ENCODE results near the gene MED17.
A peak's percentile ranks its signal among the peaks of the same experiment; 100 is the strongest.
"Not testable (repeated sequence)": the region's sequence is repeated elsewhere in the genome, so short reads cannot be mapped to it uniquely, and the experiment has no call there.

MED17 gene

DNA sequence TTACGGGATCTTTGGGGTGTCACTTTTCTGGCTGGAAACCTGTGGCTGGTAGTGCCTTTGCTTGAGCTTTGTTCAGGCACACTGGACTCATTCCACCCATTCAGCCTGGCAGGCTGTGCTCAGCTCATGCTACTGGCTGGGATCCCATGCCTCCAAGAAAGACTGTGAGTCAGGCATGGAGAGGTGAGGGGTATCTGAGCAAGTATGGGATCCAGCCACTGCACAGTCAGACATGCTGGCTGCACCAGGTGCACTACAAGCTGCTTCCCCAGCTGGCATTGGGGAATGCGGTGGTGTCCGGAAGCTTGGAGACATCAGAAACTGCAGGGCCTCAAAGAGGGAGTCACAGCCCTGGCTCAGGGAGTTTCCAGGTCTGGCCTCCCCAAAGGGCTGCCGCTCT is 12.0 kb upstream of the MED17 start:
- no peak for DNase-seq
- TF ChIP-seq POLR2A (IDR thresholded peaks at IDR 0.05; ENCODE audit: low read length) = no peak
- TF ChIP-seq GATA1 (IDR thresholded peaks at IDR 0.05; ENCODE audit: low read depth, low read length) = no peak

DNA sequence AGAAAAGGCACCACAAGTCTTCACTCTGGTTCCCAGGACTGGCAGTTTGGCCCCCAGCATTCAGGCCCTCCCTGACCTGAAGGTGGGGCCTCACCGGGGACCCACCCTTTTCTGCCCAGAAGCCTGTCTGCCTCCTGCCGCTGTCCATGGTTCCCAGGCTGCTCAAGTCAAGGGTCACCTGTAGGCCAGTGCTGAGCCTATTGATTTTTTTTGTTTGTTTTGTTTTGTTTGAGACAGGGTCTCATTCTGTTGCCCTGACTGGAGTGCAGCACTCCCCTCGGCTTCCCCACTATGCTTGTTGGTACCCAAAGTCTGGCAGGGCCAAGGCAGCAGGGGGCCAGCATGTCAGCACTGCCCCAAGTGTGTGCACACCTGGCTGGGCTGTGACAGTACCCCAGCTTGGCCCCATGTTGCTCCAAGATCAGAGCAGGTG is 11.0 kb upstream of the MED17 start:
- no peak for TF ChIP-seq POLR2A (IDR thresholded peaks at IDR 0.05; ENCODE audit: low read length)
- TF ChIP-seq GATA1 (IDR thresholded peaks at IDR 0.05; ENCODE audit: low read depth, low read length) = no peak
- peak in 1 of 2 experiments; percentile 7 for DNase-seq

DNA sequence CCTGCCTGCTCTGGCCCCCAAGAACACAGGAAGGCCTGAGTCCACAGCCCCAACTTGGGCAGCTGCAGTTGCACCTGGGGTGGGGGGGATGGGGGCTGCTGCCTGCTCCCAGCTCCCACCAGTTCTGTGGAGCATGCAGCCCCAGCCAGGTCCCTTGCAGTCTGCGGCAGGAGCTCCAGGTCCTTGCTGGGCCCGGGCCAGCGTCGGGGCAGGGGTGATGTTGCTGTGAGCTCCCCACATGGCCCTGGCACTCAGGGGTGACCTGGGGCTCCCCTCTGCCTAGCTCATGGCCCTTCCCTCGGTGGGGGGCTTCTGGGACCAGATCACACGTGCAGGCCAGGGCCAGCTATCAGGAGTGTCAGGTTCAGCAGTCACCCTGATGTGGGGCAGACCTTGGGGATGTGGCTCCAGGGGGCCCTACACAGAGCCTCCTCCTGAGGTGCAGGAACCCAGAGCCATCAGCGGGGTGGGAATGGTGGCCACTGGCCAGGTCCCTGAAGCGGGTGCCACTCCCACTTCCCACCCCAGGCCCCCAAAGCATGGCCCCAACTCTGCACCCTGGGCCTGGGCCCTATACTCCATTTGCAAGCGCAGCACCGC is 10.4 kb upstream of the MED17 start:
- no peak for DNase-seq
- TF ChIP-seq POLR2A (IDR thresholded peaks at IDR 0.05; ENCODE audit: low read length) (no peak), GATA1 (IDR thresholded peaks at IDR 0.05; ENCODE audit: low read depth, low read length) (no peak)

DNA sequence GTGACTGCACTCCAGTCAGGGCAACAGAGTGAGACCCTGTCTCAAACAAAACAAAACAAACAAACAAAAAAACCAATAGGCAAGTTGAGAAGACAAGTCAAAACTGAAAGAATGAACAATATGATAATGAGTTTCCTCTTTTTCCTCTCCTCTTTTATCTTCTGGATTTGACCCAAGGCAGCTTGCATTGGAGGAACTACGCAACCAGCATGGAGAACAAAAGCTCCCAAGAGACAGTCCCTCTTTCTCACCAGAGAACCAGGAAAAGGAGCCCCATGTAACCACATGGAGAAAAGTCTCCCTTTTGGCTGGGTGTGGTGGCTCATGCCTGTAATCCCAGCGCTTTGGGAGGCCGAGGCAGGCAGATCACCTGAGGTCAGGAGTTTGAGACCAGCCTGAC is 9.5 kb upstream of the MED17 start:
- DNase-seq = not testable (repeated sequence)

DNA sequence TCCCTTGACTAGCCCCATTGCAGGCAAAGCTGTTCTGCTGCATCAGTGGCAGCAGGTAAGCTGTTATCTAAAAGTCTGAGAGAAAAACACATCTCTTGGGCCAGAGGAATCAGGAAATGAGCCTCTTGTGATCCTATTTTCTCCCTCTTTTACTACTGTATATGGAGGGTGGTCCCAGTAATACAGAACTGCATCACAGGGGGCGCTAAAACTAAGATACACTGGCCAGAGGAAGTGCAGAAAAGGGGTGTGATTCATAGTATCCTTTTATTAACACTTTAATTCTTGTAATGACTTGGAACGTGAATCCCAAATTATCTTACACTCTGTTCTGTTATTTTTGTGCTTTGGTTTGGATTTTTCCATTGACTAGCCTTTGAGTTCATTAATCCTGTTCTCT is 8.8 kb upstream of the MED17 start:
- TF ChIP-seq GATA1 (IDR thresholded peaks at IDR 0.05; ENCODE audit: low read depth, low read length) = no peak
- no peak for TF ChIP-seq POLR2A (IDR thresholded peaks at IDR 0.05; ENCODE audit: low read length)
- peak; percentile 20 to 33 for DNase-seq

DNA sequence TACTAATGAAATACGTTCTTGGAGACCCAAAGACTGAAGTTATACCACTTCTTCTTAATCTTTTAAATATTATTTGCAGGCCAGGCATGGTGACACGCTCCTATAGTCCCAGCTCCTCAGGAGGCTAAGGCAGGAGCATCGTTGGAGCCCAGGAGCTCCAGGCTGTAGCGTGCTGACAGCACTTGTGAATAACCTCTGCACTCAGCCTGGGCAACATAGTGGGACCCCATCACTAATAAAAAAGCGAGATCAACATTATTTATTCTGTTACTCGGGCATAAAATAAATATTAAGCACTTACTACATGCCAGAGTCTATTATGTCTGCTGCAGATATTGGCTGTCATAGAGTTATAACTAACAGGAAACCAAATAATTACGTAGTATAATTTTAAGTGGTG is 720 bp upstream of the MED17 start:
- TF ChIP-seq GATA1 (IDR thresholded peaks at IDR 0.05; ENCODE audit: low read depth, low read length) (no peak), POLR2A (IDR thresholded peaks at IDR 0.05; ENCODE audit: low read length) (no peak)
- no peak for DNase-seq

DNA sequence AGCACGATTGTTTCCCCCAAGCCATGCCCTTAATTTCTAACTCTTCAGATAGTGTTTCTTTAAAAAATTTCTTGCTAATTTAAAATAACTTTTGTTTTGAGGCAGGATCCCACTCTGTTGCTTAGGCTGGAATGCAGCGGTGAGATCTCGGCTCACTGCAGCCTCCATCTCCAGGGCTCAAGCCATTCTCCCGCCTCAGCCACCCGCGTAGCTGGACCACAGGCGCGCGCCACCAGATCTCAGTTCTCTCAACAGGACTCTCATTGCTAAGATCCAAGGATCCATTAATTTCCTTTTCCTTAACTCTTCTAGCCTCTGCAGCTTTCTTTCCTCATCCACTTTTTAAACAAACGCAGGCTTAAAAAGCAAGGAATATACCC is 327 bp upstream of the MED17 start:
- no peak for DNase-seq

DNA sequence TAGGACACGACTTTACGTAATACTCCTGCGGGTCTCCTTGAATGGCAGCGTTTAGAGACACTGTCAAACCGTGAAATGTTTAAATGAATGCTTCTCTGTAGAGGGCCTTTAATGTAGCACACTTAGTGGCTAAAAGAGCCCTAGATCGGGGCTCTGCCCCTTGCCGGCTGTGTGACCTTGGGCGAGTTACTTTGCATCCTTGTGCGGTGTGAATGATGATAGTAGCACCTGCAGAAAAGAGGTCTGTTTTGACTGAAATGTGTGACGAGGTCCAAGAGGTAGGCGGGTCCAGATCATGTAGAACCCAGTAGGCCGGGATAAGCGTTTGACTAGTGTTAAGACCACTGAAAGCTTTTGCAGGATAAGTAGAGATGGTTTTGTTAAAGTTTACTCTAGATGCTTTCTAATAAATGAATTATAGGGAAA is 866 bp downstream of the MED17 start:
- peak; percentile 58 to 70 for DNase-seq
- TF ChIP-seq POLR2A (IDR thresholded peaks at IDR 0.05; ENCODE audit: low read length) (no peak), GATA1 (IDR thresholded peaks at IDR 0.05; ENCODE audit: low read depth, low read length) (no peak)

More for the DNA sequence above, 327 bp upstream of the MED17 start:
- TF ChIP-seq POLR2A (IDR thresholded peaks at IDR 0.05; ENCODE audit: low read length) (no peak), GATA1 (IDR thresholded peaks at IDR 0.05; ENCODE audit: low read depth, low read length) (no peak)

DNA sequence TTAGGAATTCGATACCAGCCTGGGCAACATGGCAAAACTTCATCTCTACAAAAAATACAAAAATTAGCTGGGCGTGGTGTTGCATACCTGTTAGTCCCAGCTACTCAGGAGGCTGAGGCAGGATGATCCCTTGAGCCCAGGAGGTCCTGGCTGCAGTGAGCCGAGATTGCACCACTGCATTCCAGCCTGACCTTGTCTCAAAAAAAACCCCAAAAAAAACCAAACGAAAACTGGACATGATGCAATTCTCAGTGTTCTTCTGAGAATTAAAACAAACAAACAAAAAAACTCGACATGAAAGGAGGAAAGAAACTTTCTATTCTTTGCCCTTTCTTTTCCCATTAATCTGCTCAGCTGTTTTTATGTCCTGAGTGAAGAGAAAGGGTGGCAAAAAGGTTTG is 7.4 kb downstream of the MED17 start:
- DNase-seq = no peak

DNA sequence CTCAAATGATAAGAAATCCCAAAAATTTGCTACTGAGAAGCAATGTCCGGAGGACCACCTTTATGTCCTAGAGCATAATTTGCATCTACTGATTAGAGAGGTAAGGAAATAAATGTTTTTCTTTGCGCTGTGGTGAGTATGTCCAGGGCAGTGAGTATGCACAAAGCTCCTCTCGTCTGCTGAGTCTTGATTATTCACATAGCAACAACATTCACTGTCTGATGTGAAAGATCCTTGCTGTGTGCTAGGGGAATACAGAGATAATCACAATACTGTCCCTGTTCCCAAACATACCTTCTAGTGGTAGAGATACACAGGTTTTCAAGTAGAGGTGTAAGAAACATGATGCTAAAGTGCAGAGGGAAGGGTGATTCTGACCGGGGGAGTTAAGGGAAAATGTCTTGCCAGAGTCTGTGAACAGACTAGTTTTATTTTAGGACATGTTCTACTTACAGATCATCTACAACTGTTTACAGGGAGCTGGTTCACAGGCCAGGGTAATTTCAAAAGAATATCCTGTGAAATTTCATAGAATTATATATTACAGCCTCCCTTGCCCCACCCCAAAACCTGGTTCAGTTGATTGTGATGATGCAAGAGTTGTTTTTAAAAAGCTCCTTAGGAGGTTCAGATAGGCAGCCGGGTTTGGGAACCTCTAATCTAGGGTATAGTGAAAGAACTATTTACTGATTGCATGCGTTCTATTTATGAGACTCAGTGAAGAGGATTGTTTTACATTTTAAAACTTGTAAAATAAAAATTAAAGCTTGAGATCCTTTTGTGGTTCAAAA is 12.6 kb downstream of the MED17 start:
- TF ChIP-seq POLR2A (IDR thresholded peaks at IDR 0.05; ENCODE audit: low read length) = no peak
- no peak for TF ChIP-seq GATA1 (IDR thresholded peaks at IDR 0.05; ENCODE audit: low read depth, low read length)
- DNase-seq = peak; percentile 82 to 86

More for the DNA sequence above, 7.4 kb downstream of the MED17 start:
- TF ChIP-seq GATA1 (IDR thresholded peaks at IDR 0.05; ENCODE audit: low read depth, low read length) (no peak), POLR2A (IDR thresholded peaks at IDR 0.05; ENCODE audit: low read length) (no peak)

DNA sequence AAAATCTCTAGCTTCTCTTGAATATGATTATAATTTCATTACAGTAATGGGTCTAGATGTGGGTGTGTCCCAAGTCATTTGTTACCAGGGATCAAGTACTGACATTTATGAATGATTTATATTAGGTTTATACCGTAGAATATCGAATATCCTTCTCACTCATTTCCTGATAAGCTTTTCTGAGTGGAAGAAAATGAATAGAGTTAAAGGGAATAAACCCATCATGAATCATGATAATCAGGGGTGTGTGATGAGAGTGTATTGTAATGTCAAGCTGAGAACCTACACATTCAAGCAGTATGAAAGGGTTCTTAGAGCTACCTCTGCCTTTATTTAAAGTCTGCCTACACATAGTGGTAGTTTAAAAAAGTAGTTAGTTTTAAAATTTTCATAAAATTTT is 17.3 kb downstream of the MED17 start:
- TF ChIP-seq POLR2A (IDR thresholded peaks at IDR 0.05; ENCODE audit: low read length) (no peak), GATA1 (IDR thresholded peaks at IDR 0.05; ENCODE audit: low read depth, low read length) (no peak)
- DNase-seq = no peak

DNA sequence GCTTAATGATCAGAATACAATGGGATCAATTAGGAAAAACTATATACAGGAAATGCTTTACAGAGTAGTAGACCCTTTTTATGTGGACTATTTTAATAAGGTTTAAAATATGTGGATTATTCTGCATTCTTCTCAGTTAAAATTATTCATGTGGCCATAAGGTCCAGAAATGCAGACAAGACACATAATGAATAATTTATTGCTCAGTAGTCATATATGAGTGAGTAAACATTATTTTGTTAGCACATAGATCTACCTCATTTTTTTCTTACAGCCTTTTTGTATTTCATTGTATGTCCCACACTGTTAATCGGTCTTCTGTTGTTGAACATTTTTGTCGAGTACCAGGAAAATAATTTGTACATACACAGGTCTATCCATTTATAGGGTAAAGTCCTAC is 20.8 kb downstream of the MED17 start:
- DNase-seq = no peak
- TF ChIP-seq GATA1 (IDR thresholded peaks at IDR 0.05; ENCODE audit: low read depth, low read length) (no peak), POLR2A (IDR thresholded peaks at IDR 0.05; ENCODE audit: low read length) (no peak)

DNA sequence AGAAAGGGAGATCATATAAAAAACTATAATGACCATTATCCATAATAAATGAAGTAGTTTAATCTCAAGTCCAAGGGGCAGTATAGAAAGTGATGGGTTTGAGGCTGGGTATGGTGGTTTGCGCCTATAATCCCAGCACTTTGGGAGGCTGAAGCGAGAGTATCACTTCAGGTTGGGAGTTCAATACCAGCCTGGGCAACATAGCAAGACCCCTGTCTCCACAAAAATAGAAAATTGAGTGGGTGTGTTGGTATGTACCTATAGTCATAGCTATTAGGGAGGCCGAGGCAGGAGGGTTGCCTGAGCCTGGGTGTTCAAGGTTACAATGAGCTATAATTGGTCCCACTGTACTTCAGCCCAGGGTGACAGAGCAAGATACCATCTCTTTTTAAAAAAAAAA is 23.9 kb downstream of the MED17 start:
- no peak for DNase-seq
- TF ChIP-seq POLR2A (IDR thresholded peaks at IDR 0.05; ENCODE audit: low read length) = no peak
- no peak for TF ChIP-seq GATA1 (IDR thresholded peaks at IDR 0.05; ENCODE audit: low read depth, low read length)

DNA sequence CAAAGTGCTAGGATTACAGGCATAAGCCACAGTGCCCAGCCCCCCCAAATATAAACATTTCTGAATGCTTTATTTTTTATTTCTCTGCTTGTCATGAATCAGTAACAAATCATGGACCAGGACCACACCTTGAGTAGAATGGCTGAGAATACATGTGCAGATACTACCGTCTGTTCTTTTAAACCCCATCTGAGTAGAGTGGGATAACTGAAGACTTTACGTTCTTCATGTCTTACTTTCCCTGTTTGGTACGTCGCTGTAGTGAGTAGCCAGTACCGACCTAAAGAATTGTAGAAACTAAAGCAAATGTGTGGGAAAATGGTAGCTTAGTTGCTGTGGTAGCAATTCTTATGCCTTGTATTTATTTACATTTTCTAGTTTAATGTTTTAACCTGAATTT is 29.9 kb downstream of the MED17 start:
- TF ChIP-seq GATA1 (IDR thresholded peaks at IDR 0.05; ENCODE audit: low read depth, low read length) (no peak), POLR2A (IDR thresholded peaks at IDR 0.05; ENCODE audit: low read length) (no peak)
- no peak for DNase-seq

DNA sequence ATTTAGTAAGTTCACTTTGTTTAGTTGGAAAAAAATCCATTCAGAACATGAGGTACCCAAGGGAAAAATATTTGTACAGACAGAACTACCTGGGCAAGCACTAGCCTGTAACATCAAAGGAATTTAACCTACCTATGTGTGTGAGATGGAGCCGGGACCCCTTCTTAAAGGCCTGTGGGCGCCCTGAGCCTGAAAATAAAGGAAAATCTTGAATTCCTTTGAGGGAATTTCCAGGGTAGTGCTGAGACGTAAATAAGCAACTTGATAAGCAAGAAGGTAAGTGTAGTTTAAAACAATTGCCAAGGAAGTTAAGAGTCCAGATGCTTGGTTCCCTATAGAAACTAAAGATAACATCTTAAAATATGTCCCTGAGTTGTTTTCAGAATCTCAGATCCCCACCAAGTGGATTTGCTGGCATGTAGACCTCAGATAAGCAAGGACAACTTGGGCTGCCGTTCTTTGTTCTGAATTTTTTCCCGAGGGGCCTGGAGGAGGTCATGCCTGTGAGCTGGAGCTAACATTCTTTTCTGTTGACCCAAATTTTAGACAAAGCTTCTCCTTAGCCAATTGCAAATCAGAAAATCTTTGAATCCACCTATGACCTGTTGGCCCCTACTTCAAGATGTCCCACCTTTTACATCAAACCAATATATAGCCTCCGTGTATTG is 31.0 kb downstream of the MED17 start:
- TF ChIP-seq POLR2A (IDR thresholded peaks at IDR 0.05; ENCODE audit: low read length) (no peak), GATA1 (IDR thresholded peaks at IDR 0.05; ENCODE audit: low read depth, low read length) (no peak)
- DNase-seq = no peak
